HepG2 (cell line): ENCODE results near the gene CELSR2. TPM values are rescaled to one million over a fixed set of nuclear protein-coding genes. Genes with fewer than 3 reads are reported as not detected.

Source experiments
- ATF3 ChIP-seq: sonication (generic); formaldehyde crosslinking; IDR thresholded peaks from 2 replicates; pipeline ENCODE4 v1.4.0; 2020; ENCODE audit warnings: missing genetic modification reagents
- CBX1 ChIP-seq: IDR thresholded peaks from one replicate; pipeline ENCODE4 v1.6.1; 2016; ENCODE audit warnings: antibody characterized with exemption, low read depth
- ERF ChIP-seq: IDR thresholded peaks from 2 replicates; pipeline ENCODE4 v1.6.1; 2018; ENCODE audit warnings: missing biosample characterization, missing genetic modification reagents
- FOXP4 ChIP-seq: sonication (generic); formaldehyde crosslinking; IDR thresholded peaks from 2 replicates; pipeline ENCODE4 v1.4.0; 2020; ENCODE audit warnings: missing genetic modification reagents
- GABPB1 ChIP-seq: IDR thresholded peaks from 2 replicates; pipeline ENCODE4 v1.6.1; 2016; ENCODE audit warnings: mild to moderate bottlenecking, missing genetic modification reagents, moderate library complexity, missing compliant biosample characterization
- MED13 ChIP-seq: sonication (generic); formaldehyde crosslinking; IDR thresholded peaks from 2 replicates; pipeline ENCODE4 v1.5.0; 2020; ENCODE audit warnings: missing genetic modification reagents
- PAF1 ChIP-seq: IDR thresholded peaks from 2 replicates; pipeline ENCODE4 v1.6.1; 2016; ENCODE audit warnings: missing genetic modification reagents, missing compliant biosample characterization
- RXRB ChIP-seq: IDR thresholded peaks from 2 replicates; pipeline ENCODE4 v1.6.1; 2016; ENCODE audit warnings: borderline replicate concordance, missing genetic modification reagents, missing compliant biosample characterization
- SMAD3 ChIP-seq: sonication (generic); formaldehyde crosslinking; IDR thresholded peaks from 2 replicates; pipeline ENCODE4 v1.4.0; 2020; ENCODE audit warnings: missing genetic modification reagents
- SNAI1 ChIP-seq: sonication (generic); formaldehyde crosslinking; IDR thresholded peaks from 2 replicates; pipeline ENCODE4 v1.5.0; 2020; ENCODE audit warnings: mild to moderate bottlenecking, missing genetic modification reagents, borderline replicate concordance
- THAP11 ChIP-seq: IDR thresholded peaks from 2 replicates; pipeline ENCODE4 v1.6.1; 2016; ENCODE audit warnings: missing biosample characterization, missing genetic modification reagents
- XRCC5 ChIP-seq: fragments of 200-400 bp; formaldehyde crosslinking; optimal IDR thresholded peaks from 2 replicates; pipeline ENCODE3; 2017; ENCODE audit warnings: mild to moderate bottlenecking, low read length
- YY1 ChIP-seq: IDR thresholded peaks from 2 replicates; pipeline ENCODE4 v1.6.1; 2011; ENCODE audit warnings: low read length, low read depth, moderate library complexity, mild to moderate bottlenecking; ENCODE audit not compliant: insufficient read depth, insufficient replicate concordance
- ZNF121 ChIP-seq: sonication (generic); formaldehyde crosslinking; IDR thresholded peaks from 2 replicates; pipeline ENCODE4 v1.5.0; 2020; ENCODE audit warnings: mild to moderate bottlenecking, missing genetic modification reagents
- ZNF280B ChIP-seq: sonication (generic); formaldehyde crosslinking; IDR thresholded peaks from 2 replicates; pipeline ENCODE4 v1.5.0; 2020; ENCODE audit warnings: missing genetic modification reagents, mild to moderate bottlenecking, borderline replicate concordance
- ZNF382 ChIP-seq: sonication (generic); formaldehyde crosslinking; IDR thresholded peaks from 2 replicates; pipeline ENCODE4 v1.5.0; 2020; ENCODE audit warnings: missing genetic modification reagents, mild to moderate bottlenecking, borderline replicate concordance
- ZNF496 ChIP-seq: sonication (generic); formaldehyde crosslinking; IDR thresholded peaks from 2 replicates; pipeline ENCODE4 v1.8.1; 2023; ENCODE audit warnings: mild to moderate bottlenecking, moderate library complexity, missing genetic modification reagents; ENCODE audit not compliant: insufficient replicate concordance
- ZNF580 ChIP-seq: IDR thresholded peaks from 2 replicates; pipeline ENCODE4 v1.6.1; 2016; ENCODE audit warnings: low read depth, borderline replicate concordance
- ZNF607 ChIP-seq: sonication (generic); formaldehyde crosslinking; IDR thresholded peaks from 2 replicates; pipeline ENCODE4 v1.5.1; 2020; ENCODE audit warnings: missing genetic modification reagents, mild to moderate bottlenecking, borderline replicate concordance
- ZNF639 ChIP-seq: conservative IDR thresholded peaks from 2 replicates; pipeline ENCODE4 v1.6.1; 2018; ENCODE audit warnings: missing genetic modification reagents
- polyA plus RNA-seq, 8 experiments: library from polyadenylated mRNA; depleted of rRNA in 3 of 8; stranded (reverse) in 7 of 8; unstranded in 1 of 8; fragments of >200 nt; fragmentation: Illumina TruSeq in 4 of 8; extraction: Trizol in 4 of 8; gene quantifications; 2 replicates each; pipeline versions ENCODE4 v1.2.1 to v1.2.3, GENCODE V29; 2011 to 2016; ENCODE audit warnings: low read depth in 4 of 8, missing spikeins in 1 of 8, mixed read lengths in 1 of 8; ENCODE audit not compliant: insufficient read depth in 1 of 8
- total RNA-seq, 5 experiments: library from RNA; depleted of rRNA; stranded (reverse); fragments of >200 nt; fragmentation: Illumina TruSeq; extraction: Trizol; gene quantifications; 2 replicates each; pipeline ENCODE4 v1.2.3, GENCODE V29; 2016; ENCODE audit warnings: low read depth in 1 of 5

The CELSR2 gene
- total and polyA plus RNA-seq, 2 of the 13 experiments (the other 11 are each of a cell fraction or from before 2014, with no cell fraction given) = 4.0 to 6.6 TPM

GRCh38 chr1:109282952-109283747 is 33.8 kb downstream of the CELSR2 start, which contains the start of gene PSRC1 (continued):
- TF ChIP-seq SNAI1 (no peak), ATF3 (peak; percentile 26; the same call in 1 of the 2 replicates), YY1 (peak; percentile 46), FOXP4 (CRISPR knock-in tag) (0 out of 2 replicates have a peak, but pooled peaks have one; percentile 49), ZNF121 (peak; percentile 51), THAP11 (peak; percentile 80), MED13 (CRISPR knock-in tag) (0 out of 2 replicates have a peak, but pooled peaks have one; percentile 80), ZNF496 (CRISPR knock-in tag) (no peak), ERF (CRISPR knock-in tag) (peak; percentile 78; the same call in 1 of the 2 replicates), ZNF280B (CRISPR knock-in tag) (peak; percentile 60; the same call in 1 of the 2 replicates), ZNF382 (no peak), ZNF580 (CRISPR knock-in tag) (peak; percentile 87; the same call in 1 of the 2 replicates), ZNF639 (peak; percentile 95), XRCC5 (peak; percentile 73), PAF1 (CRISPR knock-in tag) (no peak), GABPB1 (CRISPR knock-in tag) (peak; percentile 96), SMAD3 (peak; percentile 60; the same call in 1 of the 2 replicates), RXRB (CRISPR knock-in tag) (peak; percentile 69; the same call in 1 of the 2 replicates), CBX1 (peak; percentile 86), ZNF607 (CRISPR knock-in tag) (peak; percentile 67)
